Stromal cell of bone marrow (primary cell): ENCODE data around the gene MAP3K3.
A peak's percentile ranks its signal among the peaks of the same experiment; 100 is the strongest.
"Not testable (repeated sequence)": the region's sequence is repeated elsewhere in the genome, so short reads cannot be mapped to it uniquely, and the experiment has no call there.

Experiments used
- DNase-seq: peaks from one replicate; pipeline ENCODE4 v3.0.0-alpha.2; 2012; ENCODE audit warnings: low read depth

The MAP3K3 gene

DNA sequence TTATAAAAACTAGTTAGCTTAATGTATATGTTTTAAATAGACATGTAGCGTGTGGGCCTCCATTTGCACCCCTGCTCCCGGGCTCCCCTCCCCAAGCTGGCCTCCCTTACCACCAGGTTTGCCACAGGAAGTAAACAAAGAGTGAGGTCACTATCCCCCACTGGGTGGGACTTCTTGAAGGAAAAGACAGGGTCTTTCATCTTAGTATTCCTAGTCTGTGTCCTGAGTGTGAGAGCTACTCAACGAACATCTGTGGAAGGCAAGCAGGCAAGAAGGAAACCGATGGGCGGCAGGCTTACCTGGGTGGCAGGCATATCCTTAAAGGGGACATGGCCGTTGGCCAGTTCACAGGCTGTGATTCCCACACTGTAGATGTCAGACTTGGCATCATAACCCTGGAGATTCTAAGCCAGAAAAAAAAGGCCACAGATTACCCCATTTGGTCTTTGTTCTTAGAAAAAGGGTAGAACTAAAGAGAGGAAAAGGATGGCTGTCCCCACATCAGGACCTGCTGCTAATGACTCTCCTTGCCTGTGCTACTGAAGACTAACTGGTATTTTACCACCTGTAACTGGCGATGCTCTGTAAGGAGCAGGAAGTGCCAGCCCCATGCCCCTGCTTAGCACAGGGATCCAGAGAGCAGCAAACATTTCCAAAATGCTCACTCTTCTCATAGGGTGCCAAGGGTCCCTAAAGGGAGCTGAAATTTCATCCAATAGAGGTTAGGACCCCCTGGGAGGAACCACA lies 84.3 kb downstream of the MAP3K3 start:
- DNase-seq = no peak

DNA sequence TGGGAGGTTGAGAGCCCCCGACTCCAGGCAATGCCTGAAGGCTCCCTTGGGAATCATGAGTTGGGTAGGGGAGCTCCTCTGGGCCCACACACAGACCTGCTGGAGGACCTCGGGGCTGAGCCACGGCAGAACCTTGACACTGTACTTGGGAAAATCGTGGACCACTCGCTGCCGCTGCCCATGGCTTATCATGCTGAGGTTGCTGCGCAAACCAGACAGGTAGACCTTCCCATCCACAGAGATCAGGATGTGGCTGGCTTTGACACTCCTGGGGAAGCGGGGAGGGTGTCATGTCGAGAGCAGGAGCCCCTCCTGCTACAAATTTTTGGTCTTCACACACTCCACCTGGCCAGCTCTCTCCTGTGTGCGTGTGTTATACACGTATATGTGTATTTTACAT lies 84.9 kb downstream of the MAP3K3 start:
- no peak for DNase-seq

DNA sequence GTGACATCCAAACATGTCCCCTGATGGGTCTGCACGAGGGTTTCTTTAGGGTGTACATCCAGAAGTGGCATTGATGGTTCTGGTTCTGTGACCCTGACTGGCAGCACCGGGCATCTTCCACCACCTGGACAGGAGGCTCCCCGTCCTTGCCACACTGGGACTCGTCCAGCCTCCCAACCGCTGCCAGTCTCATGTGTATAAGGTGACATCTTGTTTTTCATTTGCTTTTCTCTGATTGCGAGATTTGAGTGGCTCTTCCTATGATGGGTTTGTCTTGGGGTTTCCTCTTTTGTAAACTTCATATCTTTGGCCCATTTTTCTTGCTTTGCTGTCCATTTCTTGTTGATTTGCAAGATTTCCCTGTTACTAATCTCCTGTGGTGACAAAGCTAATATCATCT lies 86.9 kb downstream of the MAP3K3 start:
- no peak for DNase-seq

DNA sequence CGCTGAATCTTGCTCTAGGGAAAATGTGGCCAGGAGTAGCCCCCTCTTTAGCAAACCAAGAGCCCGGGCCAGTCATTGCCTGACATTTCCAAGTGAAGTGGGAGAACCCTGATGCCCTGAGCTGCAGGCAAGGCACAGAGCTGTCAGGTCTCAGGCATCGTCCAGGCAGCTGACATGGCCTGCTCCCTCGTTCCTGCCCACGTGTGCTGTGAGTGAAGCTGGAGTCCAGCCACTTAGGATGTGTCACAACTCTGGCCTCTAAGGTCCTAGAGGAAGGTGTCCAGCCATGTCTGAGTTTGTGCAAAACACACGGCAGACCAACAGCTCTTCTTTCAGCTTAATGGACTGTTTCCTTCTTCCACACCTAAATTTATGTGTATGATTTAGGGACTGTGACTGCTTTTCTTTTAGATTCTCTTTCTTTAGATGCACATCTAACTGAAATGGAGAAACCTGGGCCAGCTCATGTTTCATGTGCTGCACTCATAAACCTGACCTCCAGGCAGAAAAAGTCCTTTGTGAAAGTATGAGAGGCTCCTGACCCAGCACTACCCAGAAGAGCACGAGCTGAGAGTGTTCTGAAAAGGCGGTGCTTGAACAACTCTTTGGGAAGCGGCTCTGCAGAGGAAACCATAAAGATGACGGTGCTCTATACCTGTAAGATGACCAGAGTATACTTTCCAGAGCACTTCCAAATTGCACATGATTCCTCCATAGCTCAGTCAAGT lies 92.5 kb downstream of the MAP3K3 start:
- DNase-seq = no peak

DNA sequence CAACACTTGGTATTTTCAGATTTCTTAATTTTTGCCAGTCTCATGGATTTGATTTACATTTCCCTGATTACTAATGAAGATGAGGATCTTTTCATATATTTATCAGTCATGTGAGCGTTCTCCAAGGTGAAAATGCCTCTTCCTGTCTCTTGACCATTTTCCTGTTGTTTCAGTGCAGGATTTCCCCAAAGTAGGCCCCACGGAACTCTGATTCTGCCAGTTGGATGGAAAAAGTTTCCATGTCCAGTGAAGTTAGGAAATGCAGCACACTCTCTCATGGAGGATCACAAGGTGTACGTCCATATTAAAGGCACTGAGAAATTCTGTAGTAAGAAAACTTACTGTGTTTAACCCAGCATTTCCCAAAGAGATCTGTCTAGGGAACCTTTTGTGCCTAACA lies 94.2 kb downstream of the MAP3K3 start:
- DNase-seq = no peak

DNA sequence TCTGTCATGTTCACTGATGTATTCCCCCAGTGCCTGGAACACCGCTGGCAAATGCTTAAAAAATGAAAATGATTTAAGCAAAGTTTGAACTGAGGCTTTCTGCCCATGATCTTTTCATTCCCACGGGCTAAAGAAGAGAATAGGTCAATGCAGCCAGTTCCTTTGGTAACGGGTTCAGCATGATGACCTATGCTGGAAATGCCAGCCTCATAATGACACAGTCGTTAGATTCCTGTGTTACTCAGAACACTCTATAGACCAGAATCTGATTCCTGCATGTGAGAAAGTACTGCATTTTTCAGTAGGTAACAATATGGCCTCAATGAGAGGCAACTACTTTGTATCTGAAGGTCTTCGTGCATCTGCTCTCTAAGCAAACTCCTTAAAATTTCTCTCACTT lies 96.8 kb downstream of the MAP3K3 start:
- DNase-seq = no peak

DNA sequence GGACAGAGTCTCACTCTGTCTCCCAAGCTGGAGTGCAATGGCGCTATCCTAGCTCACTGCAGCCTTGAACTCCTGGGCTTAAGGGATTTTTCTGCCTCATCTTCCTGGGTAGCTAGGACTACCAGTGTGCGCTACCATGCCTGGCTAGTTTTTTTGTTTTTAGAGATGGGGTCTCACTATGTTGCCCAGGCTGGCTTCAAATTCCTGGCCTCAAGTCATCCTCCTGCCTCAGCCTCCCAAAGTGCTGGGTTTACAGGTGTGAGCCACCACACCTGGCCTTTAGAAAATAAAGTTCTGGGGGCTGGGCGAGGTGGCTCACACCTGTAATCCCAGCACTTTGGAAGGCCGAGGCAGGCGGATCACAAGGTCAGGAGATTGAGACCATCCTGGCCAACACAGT lies 98.0 kb downstream of the MAP3K3 start:
- not testable (repeated sequence) for DNase-seq

DNA sequence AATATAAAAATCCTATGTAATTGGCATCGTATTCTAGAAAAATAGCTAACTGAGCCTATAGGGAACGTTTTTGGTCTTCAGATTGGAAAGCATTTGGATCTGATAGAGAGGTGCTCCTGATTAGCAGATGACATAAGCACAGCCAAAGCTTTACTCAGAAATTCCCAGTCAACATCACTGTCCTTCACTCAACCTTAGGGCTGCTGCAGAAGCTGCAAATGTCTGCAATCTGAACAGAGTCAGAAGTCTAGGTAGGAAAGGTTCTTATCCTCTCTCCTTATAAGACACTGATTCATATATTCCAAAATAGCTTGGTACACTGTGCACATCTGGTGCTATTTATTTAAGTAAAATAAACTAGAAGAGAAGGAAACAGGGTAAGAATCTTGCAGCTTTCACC lies 100.2 kb downstream of the MAP3K3 start:
- DNase-seq = no peak

DNA sequence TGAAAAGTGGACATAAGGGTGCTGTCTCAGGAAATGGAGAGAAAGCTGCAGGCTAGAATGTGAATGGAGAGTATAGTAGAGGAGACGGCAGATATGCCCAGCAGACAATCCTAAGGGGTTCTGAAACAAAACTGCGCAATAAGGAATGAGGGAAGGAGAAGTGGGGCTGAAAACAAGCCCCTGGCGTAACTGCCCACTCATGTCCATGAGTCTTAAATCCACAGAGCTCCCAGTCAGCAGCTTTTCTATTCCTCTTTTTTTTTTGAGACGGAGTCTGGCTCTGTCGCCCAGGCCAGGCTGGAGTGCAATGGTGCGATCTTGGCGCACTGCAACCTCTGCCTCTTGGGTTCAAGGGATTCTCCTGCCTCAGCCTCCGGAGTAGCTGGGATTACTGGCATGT lies 113.5 kb downstream of the MAP3K3 start:
- no peak for DNase-seq

DNA sequence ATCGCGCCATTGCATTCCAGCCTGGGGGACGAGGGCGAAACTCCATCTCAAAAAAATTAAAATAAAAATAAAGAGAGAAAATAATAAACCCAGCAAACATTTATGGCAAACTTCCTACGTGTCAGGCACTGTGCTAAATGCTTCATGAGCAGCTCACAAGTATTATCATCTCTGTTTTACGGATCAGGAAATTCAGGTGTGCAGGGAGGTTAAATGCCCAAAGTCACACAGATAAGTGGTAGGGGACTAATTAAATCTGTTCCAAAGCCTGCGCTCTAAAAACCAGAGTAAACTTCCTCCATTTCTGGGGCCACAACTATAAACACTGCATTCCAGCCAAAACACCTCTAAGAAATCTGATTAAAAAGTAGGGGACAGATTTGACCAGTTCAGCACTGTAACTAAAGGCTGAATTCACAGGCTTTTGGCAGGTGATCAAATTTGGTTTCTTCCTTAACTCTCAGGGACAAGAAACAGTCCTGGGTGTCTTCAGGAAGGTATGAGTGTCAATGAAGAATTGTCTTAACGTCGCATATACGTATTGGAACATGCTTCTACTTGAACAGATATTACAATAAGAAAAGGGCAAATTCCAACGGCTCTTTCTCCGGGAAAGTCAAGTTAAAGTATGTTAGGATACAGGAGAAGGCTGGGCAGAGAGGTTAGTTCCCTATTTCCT lies 118.4 kb downstream of the MAP3K3 start:
- DNase-seq = no peak

DNA sequence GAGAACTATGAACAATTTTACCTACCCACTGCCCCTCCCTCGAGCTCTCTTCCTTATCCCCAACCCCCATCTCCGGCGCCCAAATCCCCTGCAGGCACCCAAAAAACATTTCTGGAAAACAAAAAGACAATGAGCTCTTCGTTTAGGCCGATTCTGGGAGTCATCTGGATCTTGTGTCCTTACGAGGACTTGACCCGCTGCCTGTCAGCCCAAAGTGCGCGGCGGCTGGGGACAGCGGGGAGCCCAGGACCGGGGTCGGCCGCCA lies 118.9 kb downstream of the MAP3K3 start:
- DNase-seq = no peak

DNA sequence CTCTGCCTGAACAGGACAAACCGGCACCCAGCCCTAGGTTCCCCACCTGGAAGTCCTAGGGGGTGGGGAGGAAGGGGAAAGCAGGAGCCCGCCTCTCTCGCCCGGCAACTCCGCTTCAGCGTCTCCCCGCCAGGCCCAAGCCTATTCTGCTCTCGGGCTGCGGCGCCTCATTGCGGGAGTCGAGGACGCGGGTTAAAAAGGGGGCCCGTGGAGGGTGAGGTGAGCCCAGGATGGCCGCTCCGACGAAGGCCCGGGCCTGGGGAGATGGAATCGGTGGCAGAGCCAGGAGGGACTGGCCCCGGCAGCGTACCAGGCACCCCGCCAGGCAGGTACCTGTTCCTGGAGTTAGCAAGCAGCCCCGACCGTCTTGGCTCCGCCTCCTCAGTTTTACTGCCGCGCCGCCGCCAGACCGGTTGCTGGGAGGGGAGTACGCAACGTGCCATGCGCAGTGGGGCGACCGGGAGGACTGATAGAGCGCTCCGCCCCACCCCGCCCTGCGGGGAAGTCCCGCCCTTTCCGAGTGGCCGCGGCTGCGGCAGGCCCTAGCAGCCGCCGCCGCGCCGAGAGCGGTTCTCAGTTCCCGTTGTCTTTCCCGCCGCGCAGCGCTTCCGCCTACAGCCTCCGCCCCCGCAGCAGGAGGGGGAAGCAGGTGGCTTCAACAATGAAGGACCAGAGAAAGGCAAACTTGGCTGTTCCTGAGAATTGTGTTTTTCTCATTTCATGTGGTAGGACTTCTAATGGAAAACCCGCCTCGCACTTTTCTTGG lies 119.4 kb downstream of the MAP3K3 start, which contains the start of gene STRADA:
TSS of gene STRADA (minus strand) at position 392 of the 766 bp plus-strand sequence. CDS start 13,430 bp downstream, outside the sequence.
- peak; percentile 93 for DNase-seq
